ENCODE data around the gene ITLN2.
"Not testable (repeated sequence)": the region's sequence is repeated elsewhere in the genome, so short reads cannot be mapped to it uniquely, and the experiment has no call there.

Gene ITLN2

GRCh38 chr1:160901768-160902167 lies 52.8 kb downstream of the ITLN2 start:
- TF ChIP-seq CTCF (IDR thresholded peaks at IDR 0.05; ENCODE audit: low read depth, low read length), result no peak
- DNase-seq (ENCODE audit: extremely low read depth, low read depth), result no peak

- not testable (repeated sequence) for DNase-seq (ENCODE audit: extremely low read depth, low read depth)
Measured at GRCh38 chr1:160900683-160901082, 53.9 kb downstream of the ITLN2 start.
